ENCODE measurements around the gene SCD5.

DNA sequence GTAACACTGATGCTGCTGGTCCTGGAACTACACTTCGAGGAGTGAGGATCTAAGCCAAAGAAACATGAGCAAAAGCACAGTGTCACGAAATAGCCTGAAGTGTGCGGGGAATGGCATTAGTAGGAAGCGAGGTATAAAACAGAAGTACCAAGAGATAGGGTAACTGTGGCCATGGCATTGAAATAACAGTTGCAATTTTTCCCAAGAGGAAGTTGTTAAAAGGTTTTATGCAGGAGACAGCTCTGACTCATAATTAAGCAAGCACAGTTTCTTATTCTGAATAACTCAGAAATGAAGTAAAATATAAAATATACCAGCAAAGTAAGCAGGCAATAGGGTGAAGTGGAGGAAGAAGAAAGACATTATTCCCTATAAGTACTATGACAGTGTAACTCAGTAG, 146.5 kb downstream of the SCD5 start:
- no peak for TF ChIP-seq ASH2L (IDR thresholded peaks at IDR 0.05; ENCODE audit: low read length)
- no peak for TF ChIP-seq EZH2 (IDR thresholded peaks at IDR 0.05; ENCODE audit: low read depth, low read length, severe bottlenecking)
- TF ChIP-seq, protein P1, sequence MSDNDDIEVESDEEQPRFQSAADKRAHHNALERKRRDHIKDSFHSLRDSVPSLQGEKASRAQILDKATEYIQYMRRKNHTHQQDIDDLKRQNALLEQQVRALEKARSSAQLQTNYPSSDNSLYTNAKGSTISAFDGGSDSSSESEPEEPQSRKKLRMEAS (IDR thresholded peaks at IDR 0.05), result no peak
- TF ChIP-seq SP1 (IDR thresholded peaks at IDR 0.05; ENCODE audit: low read depth, low read length), result no peak
- TF ChIP-seq, protein P2, sequence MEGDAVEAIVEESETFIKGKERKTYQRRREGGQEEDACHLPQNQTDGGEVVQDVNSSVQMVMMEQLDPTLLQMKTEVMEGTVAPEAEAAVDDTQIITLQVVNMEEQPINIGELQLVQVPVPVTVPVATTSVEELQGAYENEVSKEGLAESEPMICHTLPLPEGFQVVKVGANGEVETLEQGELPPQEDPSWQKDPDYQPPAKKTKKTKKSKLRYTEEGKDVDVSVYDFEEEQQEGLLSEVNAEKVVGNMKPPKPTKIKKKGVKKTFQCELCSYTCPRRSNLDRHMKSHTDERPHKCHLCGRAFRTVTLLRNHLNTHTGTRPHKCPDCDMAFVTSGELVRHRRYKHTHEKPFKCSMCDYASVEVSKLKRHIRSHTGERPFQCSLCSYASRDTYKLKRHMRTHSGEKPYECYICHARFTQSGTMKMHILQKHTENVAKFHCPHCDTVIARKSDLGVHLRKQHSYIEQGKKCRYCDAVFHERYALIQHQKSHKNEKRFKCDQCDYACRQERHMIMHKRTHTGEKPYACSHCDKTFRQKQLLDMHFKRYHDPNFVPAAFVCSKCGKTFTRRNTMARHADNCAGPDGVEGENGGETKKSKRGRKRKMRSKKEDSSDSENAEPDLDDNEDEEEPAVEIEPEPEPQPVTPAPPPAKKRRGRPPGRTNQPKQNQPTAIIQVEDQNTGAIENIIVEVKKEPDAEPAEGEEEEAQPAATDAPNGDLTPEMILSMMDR (IDR thresholded peaks at IDR 0.05; ENCODE audit: control extremely low read depth in 1 of 3, insufficient read depth in 1 of 3, low read depth in 1 of 3, low read length in 3 of 3), result no peak
- TF ChIP-seq, protein P3, sequence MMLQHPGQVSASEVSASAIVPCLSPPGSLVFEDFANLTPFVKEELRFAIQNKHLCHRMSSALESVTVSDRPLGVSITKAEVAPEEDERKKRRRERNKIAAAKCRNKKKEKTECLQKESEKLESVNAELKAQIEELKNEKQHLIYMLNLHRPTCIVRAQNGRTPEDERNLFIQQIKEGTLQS (IDR thresholded peaks at IDR 0.05; ENCODE audit: insufficient read depth, low read depth, low read length), result no peak
